Activated T-helper 1 cell treated with anti-CD3 and anti-CD28 coated beads, Interleukin-2, amount 50 U/mL, for 16 hours (primary cell): ENCODE data around the gene OR4K13.

Experiments used
- DNase-seq, 2 donors: peaks; one replicate each; pipeline ENCODE4 v3.0.0-alpha.2; 2020; ENCODE audit warnings: low read depth in 1 of 2, low spot score in 1 of 2

The OR4K13 gene

GRCh38 chr14:20035938-20036337, at the start of gene OR4K13:
OR4K13 (minus strand) TSS chr14:20036038; CDS start chr14:20034758, 1,280 bp downstream.
- no peak for DNase-seq

GRCh38 chr14:20059745-20060144, 23.9 kb upstream of the OR4K13 start, which contains the start of gene OR4L1:
OR4L1 (plus strand) TSS chr14:20060045; CDS start chr14:20060045, 0 bp downstream.
- DNase-seq: no peak

GRCh38 chr14:20048202-20048601, 12.4 kb upstream of the OR4K13 start:
- DNase-seq: no peak

GRCh38 chr14:20044243-20044642, 8.4 kb upstream of the OR4K13 start:
- DNase-seq: no peak

GRCh38 chr14:20035449-20035848, 389 bp downstream of the OR4K13 start:
- no peak for DNase-seq

GRCh38 chr14:20031058-20031457, 4.8 kb downstream of the OR4K13 start:
- DNase-seq: no peak

GRCh38 chr14:20019257-20019865, 16.5 kb downstream of the OR4K13 start, which contains the start of gene OR4K14:
OR4K14 (minus strand) TSS chr14:20019307; CDS start chr14:20015193, 4,114 bp downstream.
- DNase-seq: no peak

- no peak for DNase-seq
Measured at GRCh38 chr14:20008156-20008555, 27.7 kb downstream of the OR4K13 start.

GRCh38 chr14:20002319-20002718, 33.5 kb downstream of the OR4K13 start:
- DNase-seq: no peak

- DNase-seq: no peak
Measured at GRCh38 chr14:20001863-20002262, 34.0 kb downstream of the OR4K13 start, which contains the start of gene OR4Q2. OR4Q2 (plus strand) TSS chr14:20002163.

- DNase-seq: no peak
Measured at GRCh38 chr14:19993438-19993837, 42.4 kb downstream of the OR4K13 start.
